Measurements from ENCODE around the gene RAD54L2. TPM values are rescaled to one million over a fixed set of nuclear protein-coding genes. Genes with fewer than 3 reads are reported as not detected.

RAD54L2 gene
- total and polyA plus RNA-seq, 2 of the 8 experiments (the other 6 are each of a cell fraction or from before 2014, with no cell fraction given): 8.2 to 35.2 TPM

- TF ChIP-seq, protein P1, sequence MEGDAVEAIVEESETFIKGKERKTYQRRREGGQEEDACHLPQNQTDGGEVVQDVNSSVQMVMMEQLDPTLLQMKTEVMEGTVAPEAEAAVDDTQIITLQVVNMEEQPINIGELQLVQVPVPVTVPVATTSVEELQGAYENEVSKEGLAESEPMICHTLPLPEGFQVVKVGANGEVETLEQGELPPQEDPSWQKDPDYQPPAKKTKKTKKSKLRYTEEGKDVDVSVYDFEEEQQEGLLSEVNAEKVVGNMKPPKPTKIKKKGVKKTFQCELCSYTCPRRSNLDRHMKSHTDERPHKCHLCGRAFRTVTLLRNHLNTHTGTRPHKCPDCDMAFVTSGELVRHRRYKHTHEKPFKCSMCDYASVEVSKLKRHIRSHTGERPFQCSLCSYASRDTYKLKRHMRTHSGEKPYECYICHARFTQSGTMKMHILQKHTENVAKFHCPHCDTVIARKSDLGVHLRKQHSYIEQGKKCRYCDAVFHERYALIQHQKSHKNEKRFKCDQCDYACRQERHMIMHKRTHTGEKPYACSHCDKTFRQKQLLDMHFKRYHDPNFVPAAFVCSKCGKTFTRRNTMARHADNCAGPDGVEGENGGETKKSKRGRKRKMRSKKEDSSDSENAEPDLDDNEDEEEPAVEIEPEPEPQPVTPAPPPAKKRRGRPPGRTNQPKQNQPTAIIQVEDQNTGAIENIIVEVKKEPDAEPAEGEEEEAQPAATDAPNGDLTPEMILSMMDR (IDR thresholded peaks at IDR 0.05; ENCODE audit: control extremely low read depth in 1 of 3, insufficient read depth in 1 of 3, low read depth in 1 of 3, low read length in 3 of 3): peak in 1 of 3 experiments; percentile 27; a peak in 2 of 4 replicates
- TF ChIP-seq, protein P2, sequence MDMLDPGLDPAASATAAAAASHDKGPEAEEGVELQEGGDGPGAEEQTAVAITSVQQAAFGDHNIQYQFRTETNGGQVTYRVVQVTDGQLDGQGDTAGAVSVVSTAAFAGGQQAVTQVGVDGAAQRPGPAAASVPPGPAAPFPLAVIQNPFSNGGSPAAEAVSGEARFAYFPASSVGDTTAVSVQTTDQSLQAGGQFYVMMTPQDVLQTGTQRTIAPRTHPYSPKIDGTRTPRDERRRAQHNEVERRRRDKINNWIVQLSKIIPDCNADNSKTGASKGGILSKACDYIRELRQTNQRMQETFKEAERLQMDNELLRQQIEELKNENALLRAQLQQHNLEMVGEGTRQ (IDR thresholded peaks at IDR 0.05; ENCODE audit: low read length): no peak
- peak; percentile 51 for TF ChIP-seq KDM5A (IDR thresholded peaks at IDR 0.05; ENCODE audit: low read length)
- TF ChIP-seq TAF1 (IDR thresholded peaks at IDR 0.05; ENCODE audit: low read depth, low read length): peak; percentile 97
- peak in 1 of 2 experiments; percentile 50; a peak in 1 of 3 replicates for TF ChIP-seq EP300 (IDR thresholded peaks at IDR 0.05; ENCODE audit: borderline replicate concordance in 1 of 2, low read depth in 2 of 2, low read length in 2 of 2)
These were observed at the start of gene RAD54L2 (continued) for GRCh38 chr3:51538459-51539290.
